A549 (cell line): ENCODE results near the gene CIART.

Experiments used
- TF ChIP-seq, protein P1 (sequence below): fragments of >200 bp; sonication (Bioruptor Twin); formaldehyde crosslinking; IDR thresholded peaks from 3 replicates; pipeline ENCODE4 v1.5.1; 2016
- TF ChIP-seq, protein P2 (sequence below): fragments of 250-450 bp; sonication (Bioruptor Pico); IDR thresholded peaks from 2 replicates; pipeline ENCODE4 v1.5.0; 2021; ENCODE audit warnings: mild to moderate bottlenecking, moderate library complexity, borderline replicate concordance

DNA sequence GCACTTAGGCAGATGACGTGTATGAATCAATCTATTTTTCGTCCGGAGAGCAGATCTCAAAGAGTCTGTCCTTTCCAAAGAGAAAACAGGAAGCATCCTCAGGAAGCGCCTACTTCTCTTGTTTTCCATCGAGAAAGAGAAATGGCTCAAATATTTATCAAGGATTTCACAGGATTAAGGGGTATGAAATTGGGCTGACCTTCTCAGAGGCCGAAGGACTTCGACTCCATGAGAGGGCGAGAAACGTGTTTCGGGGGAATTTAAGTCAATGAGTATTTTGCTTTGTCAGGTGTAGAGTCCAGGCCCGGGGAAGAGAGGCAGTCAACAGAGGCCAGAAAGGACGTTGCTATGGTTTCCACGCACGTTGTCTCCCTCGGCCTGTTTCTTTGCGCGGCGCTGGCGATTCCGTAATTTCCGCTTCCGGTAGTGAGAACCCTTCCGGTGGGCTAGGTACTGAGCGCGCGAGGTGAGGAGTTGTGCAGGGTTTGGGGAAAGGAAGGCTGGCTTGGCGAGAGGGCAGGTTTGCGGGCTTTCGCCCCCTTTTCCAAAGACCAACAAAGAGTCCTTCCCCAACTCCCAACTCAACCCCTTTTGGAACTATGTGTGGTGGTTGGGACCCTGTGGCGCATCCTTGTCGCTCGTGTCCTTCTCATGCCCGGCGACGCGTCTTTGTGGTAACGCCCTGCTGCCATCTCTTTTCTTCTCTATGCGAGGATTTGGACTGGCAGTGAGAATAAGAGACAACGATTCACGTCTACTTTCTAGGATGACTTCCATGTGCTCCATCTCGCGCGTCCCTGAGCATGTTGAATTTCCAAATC is 11.3 kb downstream of the CIART start, which contains the start of gene MRPS21:
- TF ChIP-seq, protein P1, sequence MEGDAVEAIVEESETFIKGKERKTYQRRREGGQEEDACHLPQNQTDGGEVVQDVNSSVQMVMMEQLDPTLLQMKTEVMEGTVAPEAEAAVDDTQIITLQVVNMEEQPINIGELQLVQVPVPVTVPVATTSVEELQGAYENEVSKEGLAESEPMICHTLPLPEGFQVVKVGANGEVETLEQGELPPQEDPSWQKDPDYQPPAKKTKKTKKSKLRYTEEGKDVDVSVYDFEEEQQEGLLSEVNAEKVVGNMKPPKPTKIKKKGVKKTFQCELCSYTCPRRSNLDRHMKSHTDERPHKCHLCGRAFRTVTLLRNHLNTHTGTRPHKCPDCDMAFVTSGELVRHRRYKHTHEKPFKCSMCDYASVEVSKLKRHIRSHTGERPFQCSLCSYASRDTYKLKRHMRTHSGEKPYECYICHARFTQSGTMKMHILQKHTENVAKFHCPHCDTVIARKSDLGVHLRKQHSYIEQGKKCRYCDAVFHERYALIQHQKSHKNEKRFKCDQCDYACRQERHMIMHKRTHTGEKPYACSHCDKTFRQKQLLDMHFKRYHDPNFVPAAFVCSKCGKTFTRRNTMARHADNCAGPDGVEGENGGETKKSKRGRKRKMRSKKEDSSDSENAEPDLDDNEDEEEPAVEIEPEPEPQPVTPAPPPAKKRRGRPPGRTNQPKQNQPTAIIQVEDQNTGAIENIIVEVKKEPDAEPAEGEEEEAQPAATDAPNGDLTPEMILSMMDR: no peak
- TF ChIP-seq, protein P2, sequence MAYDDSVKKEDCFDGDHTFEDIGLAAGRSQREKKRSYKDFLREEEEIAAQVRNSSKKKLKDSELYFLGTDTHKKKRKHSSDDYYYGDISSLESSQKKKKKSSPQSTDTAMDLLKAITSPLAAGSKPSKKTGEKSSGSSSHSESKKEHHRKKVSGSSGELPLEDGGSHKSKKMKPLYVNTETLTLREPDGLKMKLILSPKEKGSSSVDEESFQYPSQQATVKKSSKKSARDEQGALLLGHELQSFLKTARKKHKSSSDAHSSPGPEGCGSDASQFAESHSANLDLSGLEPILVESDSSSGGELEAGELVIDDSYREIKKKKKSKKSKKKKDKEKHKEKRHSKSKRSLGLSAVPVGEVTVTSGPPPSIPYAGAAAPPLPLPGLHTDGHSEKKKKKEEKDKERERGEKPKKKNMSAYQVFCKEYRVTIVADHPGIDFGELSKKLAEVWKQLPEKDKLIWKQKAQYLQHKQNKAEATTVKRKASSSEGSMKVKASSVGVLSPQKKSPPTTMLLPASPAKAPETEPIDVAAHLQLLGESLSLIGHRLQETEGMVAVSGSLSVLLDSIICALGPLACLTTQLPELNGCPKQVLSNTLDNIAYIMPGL (CRISPR knock-in tag): no peak
